Panc1 (cell line): ENCODE measurements around the gene SLC10A3. TPM values are rescaled to one million over a fixed set of nuclear protein-coding genes. Genes with fewer than 3 reads are reported as not detected.

Source experiments
- ATAC-seq: fragments of 200-7000 bp; cut with Tn5 transposase; 2 replicates; pipeline ENCODE4 v1.9.1; 2020; ENCODE audit warnings: mild to moderate bottlenecking, moderate library complexity
- BruUV-seq: library from RNA; stranded (reverse); fragments of 400-500 nt; replicated peaks from 2 replicates; lab custom pipeline; 2021; lab: Mats Ljungman, UMichigan
- CTCF ChIA-PET: fragments of 300-600 bp; sonication (Branson Sonifier 250); formaldehyde crosslinking; loops from one replicate; lab custom pipeline; 2022; ENCODE audit warnings: antibody characterized with exemption; lab: Charles Lee
- POLR2A ChIA-PET: fragments of 300-600 bp; sonication (Branson Sonifier 250); formaldehyde crosslinking; loops from one replicate; lab custom pipeline; 2022; ENCODE audit warnings: antibody characterized with exemption; lab: Charles Lee
- DNase-seq: peaks from one replicate; pipeline ENCODE4 v3.0.0-alpha.2; 2010; ENCODE audit warnings: low read depth, low spot score
- H3K27ac ChIP-seq: 2 replicates; pipeline ENCODE4 v1.5.1; 2011; ENCODE audit warnings: mild to moderate bottlenecking, low read length, inconsistent platforms
- H3K27me3 ChIP-seq: fragments of 200-500 bp; sonication (Bioruptor generic); 2 replicates; pipeline ENCODE4 v1.6.0; 2014; ENCODE audit warnings: low read length, inconsistent platforms; ENCODE audit not compliant: control insufficient read depth, insufficient read depth
- H3K36me3 ChIP-seq: fragments of 200-500 bp; sonication (Bioruptor generic); 2 replicates; pipeline ENCODE4 v1.5.1; 2014; ENCODE audit warnings: inconsistent platforms, mild to moderate bottlenecking, low read length, moderate library complexity; ENCODE audit not compliant: control insufficient read depth, insufficient read depth
- H3K4me1 ChIP-seq: 2 replicates; pipeline ENCODE4 v1.5.1; 2011; ENCODE audit warnings: inconsistent platforms, mild to moderate bottlenecking, low read length, moderate library complexity; ENCODE audit not compliant: control insufficient read depth, insufficient read depth
- H3K4me3 ChIP-seq, 2 experiments: 2 replicates each; pipeline ENCODE4 v1.5.1; 2011 to 2012; ENCODE audit warnings: low read depth in 2 of 2, low read length in 2 of 2, mild to moderate bottlenecking in 2 of 2, inconsistent platforms in 1 of 2, moderate library complexity in 1 of 2
- H3K9me3 ChIP-seq: fragments of 200-500 bp; sonication (Bioruptor generic); 2 replicates; pipeline ENCODE4 v1.5.1; 2014; ENCODE audit warnings: low read depth, mild to moderate bottlenecking, inconsistent platforms, low read length, moderate library complexity; ENCODE audit not compliant: control insufficient read depth, insufficient read depth
- CTCF ChIP-seq: fragments of 450-650 bp; IDR thresholded peaks from 2 replicates; pipeline ENCODE4 v1.5.1; 2017; ENCODE audit warnings: mild to moderate bottlenecking
- POLR2AphosphoS5 ChIP-seq: IDR thresholded peaks from 2 replicates; pipeline ENCODE4 v1.6.1; 2012; ENCODE audit warnings: mild to moderate bottlenecking, low read depth, low read length, moderate library complexity
- REST ChIP-seq, 2 experiments: IDR thresholded peaks; 2 replicates each; pipeline ENCODE4 v1.6.1; 2011 to 2012; ENCODE audit warnings: low read depth in 2 of 2, control low read depth in 1 of 2, low read length in 1 of 2, mild to moderate bottlenecking in 1 of 2, moderate library complexity in 1 of 2; ENCODE audit not compliant: insufficient read depth in 1 of 2
- SIN3A ChIP-seq: IDR thresholded peaks from 2 replicates; pipeline ENCODE4 v1.6.1; 2012; ENCODE audit warnings: low read depth, mild to moderate bottlenecking, low read length, moderate library complexity, borderline replicate concordance; ENCODE audit not compliant: insufficient read depth
- TCF7L2 ChIP-seq: IDR thresholded peaks from 2 replicates; pipeline ENCODE4 v1.6.1; 2011; ENCODE audit warnings: mild to moderate bottlenecking, low read depth, low read length, inconsistent platforms
- in situ Hi-C: cut with HindIII; loops from 2 replicates; pipeline ENCODE4 v1.10.0; 2016; ENCODE audit warnings: low sequenced_read_pairs, low pct_unique_long_range_greater_than_20kb
- intact Hi-C: fragments of 100-400 bp; cut with micrococcal nuclease; formaldehyde crosslinking; loops from one replicate; pipeline ENCODE4 v1.10.0; 2022; ENCODE audit not compliant: unreplicated experiment
- total RNA-seq: library from RNA; stranded (reverse); gene quantifications from one replicate; pipeline ENCODE4 v1.2.1, GENCODE V29; 2021; ENCODE audit not compliant: unreplicated experiment

The SLC10A3 gene
- total RNA-seq, 1 experiment from 2014 or later = 64.1 TPM

GRCh38 chrX:154506483-154507332, 16.3 kb upstream of the SLC10A3 start:
- no peaks in the 10 kb centered on the region for H3K9me3 ChIP-seq
- no peaks in the 10 kb centered on the region for H3K4me1 ChIP-seq
- ChIA-PET CTCF (no interaction called here), POLR2A (no interaction called here)
- TF ChIP-seq POLR2AphosphoS5 = 0 out of 2 replicates have a peak, but pooled peaks have one; percentile 18
- no peak for TF ChIP-seq CTCF
- TF ChIP-seq SIN3A = no peak
- H3K27ac ChIP-seq = no peak overlapping the region
- DNase-seq (no peak), ATAC-seq (peak; percentile 19; the same call in 1 of the 2 replicates)
- in situ Hi-C loops = no loop called here
- intact Hi-C loops = no loop called here
- no peaks in the 10 kb centered on the region for H3K27me3 ChIP-seq
- H3K36me3 ChIP-seq = no peaks in the 10 kb centered on the region
- no peak overlapping the region for H3K4me3 ChIP-seq
- TSS peak; percentile 50 for BruUV-seq

GRCh38 chrX:154505734-154506133, 15.3 kb upstream of the SLC10A3 start:
- H3K4me1 ChIP-seq = no peaks in the 10 kb centered on the region
- in situ Hi-C loops = no loop called here

More at GRCh38 chrX:154505734-154506133, 15.3 kb upstream of the SLC10A3 start:
- ChIA-PET CTCF (no interaction called here), POLR2A (no interaction called here)
- Histone ChIP-seq H3K36me3 (no peaks in the 10 kb centered on the region), H3K27ac (no peak overlapping the region), H3K9me3 (no peaks in the 10 kb centered on the region), H3K4me3 (no peak overlapping the region), H3K27me3 (no peaks in the 10 kb centered on the region)
- no peak for TF ChIP-seq TCF7L2
- TF ChIP-seq REST (IDR thresholded peaks at IDR 0.05; ENCODE audit: insufficient read depth in 1 of 2, low read depth in 2 of 2, low read length in 1 of 2) = no peak
- TF ChIP-seq POLR2AphosphoS5 = no peak
- no peak for TF ChIP-seq SIN3A
- TF ChIP-seq CTCF = no peak
- intact Hi-C loops = no loop called here
- BruUV-seq = no TSS peak
- DNase-seq (no peak), ATAC-seq (peak; percentile 83)
